Mesendoderm (in vitro differentiated cells): ENCODE measurements around the gene CSRP3.

ENCODE experiments used
- DNase-seq: peaks from one replicate; pipeline ENCODE4 v3.0.0; 2013
- H2AK5ac ChIP-seq: 2 replicates; pipeline ENCODE4 v1.6.1; 2013; ENCODE audit warnings: low read length, inconsistent platforms
- H2BK120ac ChIP-seq: 2 replicates; pipeline ENCODE4 v1.6.1; 2013; ENCODE audit warnings: low read depth, mild to moderate bottlenecking, low read length, moderate library complexity, mixed read lengths
- H2BK15ac ChIP-seq: replicated peaks from 2 replicates; pipeline ENCODE4 v1.6.1; 2013; ENCODE audit warnings: low read depth, mild to moderate bottlenecking, moderate library complexity
- H2BK5ac ChIP-seq: 2 replicates; pipeline ENCODE4 v1.6.1; 2013; ENCODE audit warnings: low read length, inconsistent platforms
- H3K18ac ChIP-seq: 2 replicates; pipeline ENCODE4 v1.6.1; 2013; ENCODE audit warnings: mild to moderate bottlenecking, low read length, mixed read lengths
- H3K23ac ChIP-seq: one replicate; pipeline ENCODE4 v1.6.1; 2013; ENCODE audit warnings: low read length
- H3K27ac ChIP-seq: 2 replicates; pipeline ENCODE4 v1.5.1; 2013; ENCODE audit warnings: low read depth, mild to moderate bottlenecking, inconsistent platforms, low read length, moderate library complexity
- H3K27me3 ChIP-seq: 2 replicates; pipeline ENCODE4 v1.6.1; 2013; ENCODE audit warnings: low read length, control low read depth, mild to moderate bottlenecking, inconsistent platforms; ENCODE audit not compliant: insufficient read depth, poor library complexity
- H3K36me3 ChIP-seq: 2 replicates; pipeline ENCODE4 v1.6.1; 2013; ENCODE audit warnings: low read length, inconsistent platforms; ENCODE audit not compliant: control insufficient read depth, insufficient read depth
- H3K4ac ChIP-seq: one replicate; pipeline ENCODE4 v1.6.1; 2013; ENCODE audit warnings: low read depth, mild to moderate bottlenecking, low read length, moderate library complexity
- H3K4me1 ChIP-seq: 2 replicates; pipeline ENCODE4 v1.6.1; 2013; ENCODE audit warnings: low read depth, low read length, inconsistent platforms; ENCODE audit not compliant: control insufficient read depth
- H3K4me2 ChIP-seq: 2 replicates; pipeline ENCODE4 v1.6.1; 2013; ENCODE audit warnings: low read length
- H3K4me3 ChIP-seq: 2 replicates; pipeline ENCODE4 v1.5.1; 2013; ENCODE audit warnings: mild to moderate bottlenecking, low read length
- H3K56ac ChIP-seq: one replicate; pipeline ENCODE4 v1.6.1; 2013; ENCODE audit warnings: low read length
- H3K79me1 ChIP-seq: 2 replicates; pipeline ENCODE4 v1.6.1; 2013; ENCODE audit warnings: low read length, inconsistent platforms
- H3K79me2 ChIP-seq: 2 replicates; pipeline ENCODE4 v1.6.1; 2013; ENCODE audit warnings: mild to moderate bottlenecking, low read length; ENCODE audit not compliant: control insufficient read depth, insufficient read depth
- H3K9ac ChIP-seq: 2 replicates; pipeline ENCODE4 v1.6.1; 2013; ENCODE audit warnings: low read length, inconsistent platforms
- H4K5ac ChIP-seq: one replicate; pipeline ENCODE4 v1.6.1; 2013; ENCODE audit warnings: low read length
- H4K8ac ChIP-seq: one replicate; pipeline ENCODE4 v1.6.1; 2013; ENCODE audit warnings: low read depth, mild to moderate bottlenecking, control low read depth, low read length, moderate library complexity
- WGBS: extraction: QIAGEN DNeasy Blood & Tissue Kit; methylation state at CpG from one replicate; pipeline ENCODE4 v1.1.7; 2013; ENCODE audit warnings: low lambda C conversion rate, missing lambda C conversion rate; ENCODE audit not compliant: insufficient coverage; ENCODE audit errors: extremely low coverage; 5-methylcytosine and 5-hydroxymethylcytosine counted together

Gene CSRP3

DNA sequence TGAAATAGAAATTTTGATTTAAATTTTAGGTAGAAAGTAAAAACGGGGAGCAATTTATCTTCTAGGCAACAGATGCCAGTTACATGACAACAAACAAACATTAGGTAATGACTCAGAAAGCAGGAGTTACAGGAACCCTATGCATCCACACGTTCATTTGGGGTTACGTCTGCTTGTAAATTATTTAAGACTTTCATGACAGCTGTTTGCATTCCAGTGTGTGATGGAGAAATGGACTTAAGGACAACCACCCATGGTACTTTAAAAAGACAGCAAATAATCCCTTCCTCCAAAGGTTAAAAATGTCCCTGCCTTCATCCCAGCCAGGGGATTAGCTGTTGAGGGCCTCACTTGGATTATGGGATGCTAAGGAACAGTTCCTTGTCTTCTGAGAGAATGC, 27.2 kb upstream of the CSRP3 start:
- H3K27me3 ChIP-seq, result no peaks in the 10 kb centered on the region
- DNase-seq, result no peak
- H3K4me1 ChIP-seq, result no peaks in the 10 kb centered on the region
- H3K9ac ChIP-seq, result no peak overlapping the region
- no CpG with 5 or more reads among the region's 3 CpGs for WGBS
- H2BK15ac ChIP-seq, result no peak overlapping the region
- H4K8ac ChIP-seq, result no peak overlapping the region
- no peak overlapping the region for H2BK5ac ChIP-seq
- no peak overlapping the region for H2BK120ac ChIP-seq
- no peak overlapping the region for H3K4ac ChIP-seq
- H3K4me3 ChIP-seq, result no peak overlapping the region
- H3K56ac ChIP-seq, result no peak overlapping the region
- H3K79me1 ChIP-seq, result no peaks in the 10 kb centered on the region
- H3K27ac ChIP-seq, result no peak overlapping the region
- H2AK5ac ChIP-seq, result no peak overlapping the region
- no peaks in the 10 kb centered on the region for H3K79me2 ChIP-seq
- H3K18ac ChIP-seq, result no peak overlapping the region
- no peak overlapping the region for H3K23ac ChIP-seq
- H4K5ac ChIP-seq, result no peak overlapping the region
- H3K36me3 ChIP-seq, result peaks cover 4% of the 10 kb centered on the region
- no peak overlapping the region for H3K4me2 ChIP-seq

- H3K18ac ChIP-seq, result no peak overlapping the region
- no peak overlapping the region for H3K23ac ChIP-seq
- WGBS, result no CpG with 5 or more reads among the region's 6 CpGs
- H4K5ac ChIP-seq, result no peak overlapping the region
- no peak overlapping the region for H3K9ac ChIP-seq
- H3K4me1 ChIP-seq, result no peaks in the 10 kb centered on the region
- H2AK5ac ChIP-seq, result no peak overlapping the region
- H3K4ac ChIP-seq, result no peak overlapping the region
- H3K56ac ChIP-seq, result no peak overlapping the region
- no peak for DNase-seq
- no peaks in the 10 kb centered on the region for H3K79me1 ChIP-seq
- no peak overlapping the region for H3K27ac ChIP-seq
- no peak overlapping the region for H4K8ac ChIP-seq
- no peaks in the 10 kb centered on the region for H3K27me3 ChIP-seq
- no peak overlapping the region for H2BK120ac ChIP-seq
- no peak overlapping the region for H2BK5ac ChIP-seq
- H2BK15ac ChIP-seq, result no peak overlapping the region
- peaks cover 8% of the 10 kb centered on the region for H3K36me3 ChIP-seq
- H3K79me2 ChIP-seq, result no peaks in the 10 kb centered on the region
- H3K4me3 ChIP-seq, result no peak overlapping the region
- H3K4me2 ChIP-seq, result no peak overlapping the region
Measured at GRCh38 chr11:19226378-19227195, 24.8 kb upstream of the CSRP3 start.

GRCh38 chr11:19225581-19225980, 23.8 kb upstream of the CSRP3 start:
- Histone ChIP-seq H3K27ac (no peak overlapping the region), H3K36me3 (peaks cover 6% of the 10 kb centered on the region), H3K18ac (no peak overlapping the region), H3K4me2 (no peak overlapping the region), H2BK5ac (no peak overlapping the region), H3K9ac (no peak overlapping the region), H2BK15ac (no peak overlapping the region), H3K4ac (no peak overlapping the region), H3K23ac (no peak overlapping the region), H3K56ac (no peak overlapping the region), H4K5ac (no peak overlapping the region), H3K79me1 (no peaks in the 10 kb centered on the region), H2BK120ac (no peak overlapping the region), H3K79me2 (no peaks in the 10 kb centered on the region), H4K8ac (no peak overlapping the region), H3K27me3 (no peaks in the 10 kb centered on the region), H3K4me1 (no peaks in the 10 kb centered on the region), H2AK5ac (no peak overlapping the region), H3K4me3 (no peak overlapping the region)
- no CpG with 5 or more reads among the region's 3 CpGs for WGBS
- DNase-seq, result no peak

GRCh38 chr11:19225123-19225522, 23.3 kb upstream of the CSRP3 start:
- H2BK120ac ChIP-seq, result no peak overlapping the region
- no peak overlapping the region for H3K4me3 ChIP-seq
- no peak overlapping the region for H3K4me2 ChIP-seq
- no peak overlapping the region for H3K18ac ChIP-seq
- H3K36me3 ChIP-seq, result peaks cover 6% of the 10 kb centered on the region
- H2AK5ac ChIP-seq, result no peak overlapping the region
- no CpG with 5 or more reads among the region's 6 CpGs for WGBS
- no peak overlapping the region for H3K56ac ChIP-seq
- H4K8ac ChIP-seq, result no peak overlapping the region
- H4K5ac ChIP-seq, result no peak overlapping the region
- H3K79me1 ChIP-seq, result no peaks in the 10 kb centered on the region
- no peak overlapping the region for H2BK15ac ChIP-seq
- no peak overlapping the region for H3K27ac ChIP-seq
- H3K9ac ChIP-seq, result no peak overlapping the region
- H3K79me2 ChIP-seq, result no peaks in the 10 kb centered on the region
- DNase-seq, result no peak
- H3K4ac ChIP-seq, result no peak overlapping the region
- H2BK5ac ChIP-seq, result no peak overlapping the region
- no peak overlapping the region for H3K23ac ChIP-seq
- H3K4me1 ChIP-seq, result no peaks in the 10 kb centered on the region
- H3K27me3 ChIP-seq, result no peaks in the 10 kb centered on the region

DNA sequence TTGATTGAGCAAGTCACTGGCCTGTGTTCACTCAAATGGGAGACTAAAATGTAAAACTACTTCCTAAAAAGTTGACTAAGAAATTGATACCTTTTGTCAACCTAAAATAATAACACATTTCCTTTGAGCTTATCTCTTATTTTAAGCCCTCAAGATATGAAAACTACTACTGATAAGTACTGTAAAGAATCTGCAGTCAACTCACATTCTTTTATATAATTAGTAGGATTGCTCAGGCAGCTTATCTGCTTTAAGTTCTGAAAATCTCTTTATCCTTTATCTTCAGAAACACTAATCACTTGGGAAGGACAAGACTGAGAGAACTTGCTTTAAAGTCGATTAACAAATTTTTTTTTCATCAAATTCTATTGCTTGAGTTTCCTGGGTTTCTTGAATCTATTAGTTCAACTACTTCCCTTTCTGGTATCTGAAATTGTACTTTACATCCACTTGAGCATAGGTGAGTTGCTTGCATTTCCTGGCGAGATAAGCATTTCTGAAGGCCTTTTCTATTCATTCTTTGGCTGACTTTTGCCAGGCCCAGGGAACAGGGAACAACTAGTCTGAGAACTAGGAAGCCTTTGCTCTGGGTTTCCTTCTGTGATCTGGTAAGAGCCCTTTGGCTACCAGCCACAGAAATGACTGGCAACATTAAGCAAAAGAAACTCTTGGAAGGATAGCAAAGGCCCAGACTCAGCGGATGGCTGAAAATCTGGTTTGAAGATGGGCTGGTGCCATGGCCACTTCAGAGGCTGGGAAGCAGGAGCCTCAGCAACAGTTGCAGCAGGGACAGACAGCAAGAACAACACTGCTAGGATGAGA, 19.3 kb upstream of the CSRP3 start:
- no CpG with 5 or more reads among the region's 3 CpGs for WGBS
- Histone ChIP-seq H3K4ac (peak overlapping the region; percentile 88), H4K8ac (no peak overlapping the region), H2BK5ac (peak overlapping the region; percentile 24), H3K9ac (peak overlapping the region; percentile 3), H3K27me3 (no peaks in the 10 kb centered on the region), H3K27ac (no peak overlapping the region), H3K4me2 (no peak overlapping the region), H4K5ac (no peak overlapping the region), H3K79me1 (no peaks in the 10 kb centered on the region), H3K4me3 (no peak overlapping the region), H2BK120ac (no peak overlapping the region), H3K56ac (peak overlapping the region; percentile 38), H3K23ac (no peak overlapping the region), H3K4me1 (no peaks in the 10 kb centered on the region), H3K18ac (peak overlapping the region; percentile 43), H2BK15ac (no peak overlapping the region), H3K36me3 (peaks cover 6% of the 10 kb centered on the region), H2AK5ac (no peak overlapping the region), H3K79me2 (no peaks in the 10 kb centered on the region)
- peak; percentile 88 for DNase-seq
